ENCODE measurements around the gene RTF2.

RTF2 gene

GRCh38 chr20:56465997-56466396, 2.4 kb upstream of the RTF2 start:
- H3K9me2 ChIP-seq (replicated peaks; ENCODE audit: insufficient read depth, low read length) = no peaks in the 10 kb centered on the region
- H3K27ac ChIP-seq (ENCODE audit: low read length) = no peak overlapping the region
- H3K9me3 ChIP-seq (replicated peaks; ENCODE audit: insufficient read depth, low read length) = no peaks in the 10 kb centered on the region
- H2AFZ ChIP-seq (ENCODE audit: low read length) = no peak overlapping the region
- H3K4me1 ChIP-seq (ENCODE audit: low read length) = peaks cover 8% of the 10 kb centered on the region
- no peaks in the 10 kb centered on the region for H3K36me3 ChIP-seq (replicated peaks; ENCODE audit: insufficient read depth, low read length)
- no peak overlapping the region for H3K4me3 ChIP-seq (ENCODE audit: low read length)
- H3K27me3 ChIP-seq (replicated peaks; ENCODE audit: insufficient read depth, low read length) = peaks cover 10% of the 10 kb centered on the region
- H3K79me2 ChIP-seq (ENCODE audit: low read length) = peaks cover 26% of the 10 kb centered on the region
- DNase-seq = no peak
- H3K4me2 ChIP-seq (ENCODE audit: low read depth, low read length) = no peak overlapping the region
- no peak overlapping the region for H3K9ac ChIP-seq (ENCODE audit: low read length)
- no peaks in the 10 kb centered on the region for H4K20me1 ChIP-seq (ENCODE audit: insufficient read depth, low read length)
- H3F3A ChIP-seq (ENCODE audit: insufficient read depth, low read length) = no peaks in the 10 kb centered on the region
- TF ChIP-seq CTCF (IDR thresholded peaks at IDR 0.05; ENCODE audit: low read length) (no peak), EZH2 (optimal IDR thresholded peaks at IDR 0.05; ENCODE audit: low read depth, low read length) (no peak), EZH2phosphoT487 (IDR thresholded peaks at IDR 0.05; ENCODE audit: low read length) (no peak)

GRCh38 chr20:56467968-56468315, 485 bp upstream of the RTF2 start:
- peak overlapping the region; percentile 93 for H2AFZ ChIP-seq (ENCODE audit: low read length)
- no peaks in the 10 kb centered on the region for H3K9me2 ChIP-seq (replicated peaks; ENCODE audit: insufficient read depth, low read length)
- H3K27me3 ChIP-seq (replicated peaks; ENCODE audit: insufficient read depth, low read length) = peaks cover 10% of the 10 kb centered on the region
- H3K4me1 ChIP-seq (ENCODE audit: low read length) = peaks cover 8% of the 10 kb centered on the region
- H3K9ac ChIP-seq (ENCODE audit: low read length) = peak overlapping the region; percentile 46; the same call in 1 of the 2 replicates
- H4K20me1 ChIP-seq (ENCODE audit: insufficient read depth, low read length) = no peaks in the 10 kb centered on the region
- H3K27ac ChIP-seq (ENCODE audit: low read length) = no peak overlapping the region
- H3K36me3 ChIP-seq (replicated peaks; ENCODE audit: insufficient read depth, low read length) = no peaks in the 10 kb centered on the region
- H3K4me2 ChIP-seq (ENCODE audit: low read depth, low read length) = peak overlapping the region; percentile 64
- no peak for DNase-seq
- peak overlapping the region; percentile 93 for H3K4me3 ChIP-seq (ENCODE audit: low read length)
- H3K79me2 ChIP-seq (ENCODE audit: low read length) = peaks cover 40% of the 10 kb centered on the region
- TF ChIP-seq EZH2phosphoT487 (IDR thresholded peaks at IDR 0.05; ENCODE audit: low read length) (no peak), EZH2 (optimal IDR thresholded peaks at IDR 0.05; ENCODE audit: low read depth, low read length) (no peak), CTCF (IDR thresholded peaks at IDR 0.05; ENCODE audit: low read length) (no peak)
- no peaks in the 10 kb centered on the region for H3K9me3 ChIP-seq (replicated peaks; ENCODE audit: insufficient read depth, low read length)
- no peaks in the 10 kb centered on the region for H3F3A ChIP-seq (ENCODE audit: insufficient read depth, low read length)

GRCh38 chr20:56469077-56469449, 636 bp downstream of the RTF2 start:
- H3K4me3 ChIP-seq (ENCODE audit: low read length) = peak overlapping the region; percentile 93
- H3K4me1 ChIP-seq (ENCODE audit: low read length) = peaks cover 8% of the 10 kb centered on the region
- H3K27me3 ChIP-seq (replicated peaks; ENCODE audit: insufficient read depth, low read length) = peaks cover 10% of the 10 kb centered on the region; the same call in 1 of the 2 replicates
- peak overlapping the region; percentile 83 for H3K9ac ChIP-seq (ENCODE audit: low read length)
- no peaks in the 10 kb centered on the region for H3K9me3 ChIP-seq (replicated peaks; ENCODE audit: insufficient read depth, low read length)
- H3K27ac ChIP-seq (ENCODE audit: low read length) = no peak overlapping the region
- H3K79me2 ChIP-seq (ENCODE audit: low read length) = peaks cover 41% of the 10 kb centered on the region
- H4K20me1 ChIP-seq (ENCODE audit: insufficient read depth, low read length) = no peaks in the 10 kb centered on the region
- peak overlapping the region; percentile 77 for H3K4me2 ChIP-seq (ENCODE audit: low read depth, low read length)
- 0 out of 2 replicates have a peak, but pooled peaks cover 4% of the 10 kb centered on the region for H3K36me3 ChIP-seq (replicated peaks; ENCODE audit: insufficient read depth, low read length)
- TF ChIP-seq EZH2phosphoT487 (IDR thresholded peaks at IDR 0.05; ENCODE audit: low read length) (no peak), EZH2 (optimal IDR thresholded peaks at IDR 0.05; ENCODE audit: low read depth, low read length) (no peak), CTCF (IDR thresholded peaks at IDR 0.05; ENCODE audit: low read length) (no peak)
- H3K9me2 ChIP-seq (replicated peaks; ENCODE audit: insufficient read depth, low read length) = no peaks in the 10 kb centered on the region
- H3F3A ChIP-seq (ENCODE audit: insufficient read depth, low read length) = no peaks in the 10 kb centered on the region
- DNase-seq = no peak
- H2AFZ ChIP-seq (ENCODE audit: low read length) = no peak overlapping the region

All from MM.1S (cell line).